Measurements from ENCODE around the gene TMEM238L.

DNA sequence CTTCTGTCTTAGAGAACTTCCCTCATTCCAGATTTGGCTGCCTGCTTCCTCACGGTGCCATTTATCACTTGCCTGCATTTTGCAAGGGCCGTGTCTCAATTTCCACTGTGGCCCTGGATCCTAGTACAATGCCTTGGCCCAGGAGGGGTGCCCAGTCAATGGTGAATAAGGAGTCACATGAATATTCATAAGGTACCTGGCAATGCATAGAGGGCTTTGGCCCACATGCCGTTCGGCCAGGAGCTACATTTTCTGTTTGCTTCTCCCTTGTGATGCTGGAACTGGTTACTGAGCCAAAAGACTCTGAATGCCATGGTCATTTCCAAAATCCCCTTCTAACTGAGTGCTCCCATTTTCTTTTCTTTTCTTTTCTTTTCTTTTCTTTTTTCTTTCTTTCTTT lies 38.8 kb upstream of the TMEM238L start:
- TF ChIP-seq POLR2A (IDR thresholded peaks at IDR 0.05; ENCODE audit: low read length), result no peak
- TF ChIP-seq GATA1 (IDR thresholded peaks at IDR 0.05; ENCODE audit: low read depth, low read length), result no peak

Measured in erythroblast (primary cell).